HepG2 (cell line): ENCODE data around the gene TMEM33. TPM values are rescaled to one million over a fixed set of nuclear protein-coding genes. Genes with fewer than 3 reads are reported as not detected.

Source experiments
- EEA1 ChIP-seq: sonication (generic); formaldehyde crosslinking; IDR thresholded peaks from 2 replicates; pipeline ENCODE4 v1.5.1; 2020; ENCODE audit warnings: mild to moderate bottlenecking, missing genetic modification reagents, borderline replicate concordance
- FOXA1 ChIP-seq, 2 experiments: fragments of 450-650 bp in 1 of 2; sonication (generic) in 1 of 2; formaldehyde crosslinking in 1 of 2; IDR thresholded peaks; 2 replicates each; pipeline versions ENCODE4 v1.4.0 to v1.6.1; 2016 to 2020; ENCODE audit warnings: missing genetic modification reagents in 1 of 2
- HNF4G ChIP-seq, 2 experiments: sonication (generic) in 1 of 2; formaldehyde crosslinking in 1 of 2; IDR thresholded peaks; 2 replicates each; pipeline versions ENCODE4 v1.4.0 to v1.6.1; 2011 to 2020; ENCODE audit warnings: borderline replicate concordance in 2 of 2, low read depth in 2 of 2, mild to moderate bottlenecking in 2 of 2, low read length in 1 of 2, missing genetic modification reagents in 1 of 2, moderate library complexity in 1 of 2
- MXI1 ChIP-seq: IDR thresholded peaks from 3 replicates; pipeline ENCODE4 v1.6.1; 2012; ENCODE audit warnings: low read depth, low read length, inconsistent platforms, borderline replicate concordance
- MYC ChIP-seq: sonication (generic); formaldehyde crosslinking; IDR thresholded peaks from 2 replicates; pipeline ENCODE4 v1.9.0; 2021; ENCODE audit warnings: missing genetic modification reagents, borderline replicate concordance
- PITX1 ChIP-seq: sonication (generic); formaldehyde crosslinking; IDR thresholded peaks from 2 replicates; pipeline ENCODE4 v1.5.1; 2020; ENCODE audit warnings: mild to moderate bottlenecking, missing genetic modification reagents
- TGIF2 ChIP-seq: IDR thresholded peaks from 2 replicates; pipeline ENCODE4 v1.6.1; 2016; ENCODE audit warnings: control low read depth, missing compliant biosample characterization
- ZNF546 ChIP-seq: sonication (generic); formaldehyde crosslinking; conservative IDR thresholded peaks from 2 replicates; pipeline ENCODE4 v1.8.1; 2023; ENCODE audit warnings: mild to moderate bottlenecking, missing genetic modification reagents
- ZNF552 ChIP-seq: sonication (generic); formaldehyde crosslinking; IDR thresholded peaks from 2 replicates; pipeline ENCODE4 v1.9.0; 2022; ENCODE audit warnings: missing genetic modification reagents, mild to moderate bottlenecking, borderline replicate concordance
- polyA plus RNA-seq, 8 experiments: library from polyadenylated mRNA; depleted of rRNA in 3 of 8; stranded (reverse) in 7 of 8; unstranded in 1 of 8; fragments of >200 nt; fragmentation: Illumina TruSeq in 4 of 8; extraction: Trizol in 4 of 8; gene quantifications; 2 replicates each; pipeline versions ENCODE4 v1.2.1 to v1.2.3, GENCODE V29; 2011 to 2016; ENCODE audit warnings: low read depth in 4 of 8, missing spikeins in 1 of 8, mixed read lengths in 1 of 8; ENCODE audit not compliant: insufficient read depth in 1 of 8
- total RNA-seq, 5 experiments: library from RNA; depleted of rRNA; stranded (reverse); fragments of >200 nt; fragmentation: Illumina TruSeq; extraction: Trizol; gene quantifications; 2 replicates each; pipeline ENCODE4 v1.2.3, GENCODE V29; 2016; ENCODE audit warnings: low read depth in 1 of 5
- TF ChIP-seq, protein P1 (sequence below): sonication (generic); formaldehyde crosslinking; IDR thresholded peaks from 2 replicates; pipeline ENCODE4 v1.4.0; 2020; ENCODE audit warnings: mild to moderate bottlenecking, missing genetic modification reagents
- TF ChIP-seq, protein P2 (sequence below): sonication (generic); formaldehyde crosslinking; IDR thresholded peaks from 2 replicates; pipeline ENCODE4 v1.8.1; 2023; ENCODE audit warnings: mild to moderate bottlenecking, missing genetic modification reagents
- TF ChIP-seq, protein P3 (sequence below): fragments of 450-650 bp; IDR thresholded peaks from 2 replicates; pipeline ENCODE4 v1.6.1; 2017
- TF ChIP-seq, protein P4 (sequence below): sonication (generic); formaldehyde crosslinking; IDR thresholded peaks from 2 replicates; pipeline ENCODE4 v1.4.0; 2020; ENCODE audit warnings: mild to moderate bottlenecking, missing genetic modification reagents, borderline replicate concordance
- TF ChIP-seq, protein P5 (sequence below): IDR thresholded peaks from 2 replicates; pipeline ENCODE4 v1.6.1; 2016; ENCODE audit warnings: low read depth

The TMEM33 gene
- total and polyA plus RNA-seq, 2 of the 13 experiments (the other 11 are each of a cell fraction or from before 2014, with no cell fraction given) = 36.1 to 66.6 TPM

DNA sequence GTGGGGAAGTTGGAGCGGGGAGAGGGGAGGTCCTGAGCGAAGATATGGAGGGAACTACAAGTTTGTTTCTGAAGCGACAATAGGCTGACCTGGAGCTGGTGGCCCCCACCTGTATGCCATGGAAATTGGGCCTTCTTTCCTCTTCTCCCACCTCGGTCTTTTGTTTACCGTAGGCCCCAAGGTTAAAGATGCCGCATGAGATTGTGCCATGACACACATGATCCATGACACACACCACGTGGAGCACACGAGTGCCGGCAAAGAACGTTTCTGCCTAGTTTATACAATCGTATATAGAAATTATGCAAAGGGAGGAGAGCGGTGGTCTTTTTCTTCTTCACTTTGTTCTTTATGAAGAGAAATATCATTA, 408 bp downstream of the TMEM33 start (continued):
- TF ChIP-seq, protein P1, sequence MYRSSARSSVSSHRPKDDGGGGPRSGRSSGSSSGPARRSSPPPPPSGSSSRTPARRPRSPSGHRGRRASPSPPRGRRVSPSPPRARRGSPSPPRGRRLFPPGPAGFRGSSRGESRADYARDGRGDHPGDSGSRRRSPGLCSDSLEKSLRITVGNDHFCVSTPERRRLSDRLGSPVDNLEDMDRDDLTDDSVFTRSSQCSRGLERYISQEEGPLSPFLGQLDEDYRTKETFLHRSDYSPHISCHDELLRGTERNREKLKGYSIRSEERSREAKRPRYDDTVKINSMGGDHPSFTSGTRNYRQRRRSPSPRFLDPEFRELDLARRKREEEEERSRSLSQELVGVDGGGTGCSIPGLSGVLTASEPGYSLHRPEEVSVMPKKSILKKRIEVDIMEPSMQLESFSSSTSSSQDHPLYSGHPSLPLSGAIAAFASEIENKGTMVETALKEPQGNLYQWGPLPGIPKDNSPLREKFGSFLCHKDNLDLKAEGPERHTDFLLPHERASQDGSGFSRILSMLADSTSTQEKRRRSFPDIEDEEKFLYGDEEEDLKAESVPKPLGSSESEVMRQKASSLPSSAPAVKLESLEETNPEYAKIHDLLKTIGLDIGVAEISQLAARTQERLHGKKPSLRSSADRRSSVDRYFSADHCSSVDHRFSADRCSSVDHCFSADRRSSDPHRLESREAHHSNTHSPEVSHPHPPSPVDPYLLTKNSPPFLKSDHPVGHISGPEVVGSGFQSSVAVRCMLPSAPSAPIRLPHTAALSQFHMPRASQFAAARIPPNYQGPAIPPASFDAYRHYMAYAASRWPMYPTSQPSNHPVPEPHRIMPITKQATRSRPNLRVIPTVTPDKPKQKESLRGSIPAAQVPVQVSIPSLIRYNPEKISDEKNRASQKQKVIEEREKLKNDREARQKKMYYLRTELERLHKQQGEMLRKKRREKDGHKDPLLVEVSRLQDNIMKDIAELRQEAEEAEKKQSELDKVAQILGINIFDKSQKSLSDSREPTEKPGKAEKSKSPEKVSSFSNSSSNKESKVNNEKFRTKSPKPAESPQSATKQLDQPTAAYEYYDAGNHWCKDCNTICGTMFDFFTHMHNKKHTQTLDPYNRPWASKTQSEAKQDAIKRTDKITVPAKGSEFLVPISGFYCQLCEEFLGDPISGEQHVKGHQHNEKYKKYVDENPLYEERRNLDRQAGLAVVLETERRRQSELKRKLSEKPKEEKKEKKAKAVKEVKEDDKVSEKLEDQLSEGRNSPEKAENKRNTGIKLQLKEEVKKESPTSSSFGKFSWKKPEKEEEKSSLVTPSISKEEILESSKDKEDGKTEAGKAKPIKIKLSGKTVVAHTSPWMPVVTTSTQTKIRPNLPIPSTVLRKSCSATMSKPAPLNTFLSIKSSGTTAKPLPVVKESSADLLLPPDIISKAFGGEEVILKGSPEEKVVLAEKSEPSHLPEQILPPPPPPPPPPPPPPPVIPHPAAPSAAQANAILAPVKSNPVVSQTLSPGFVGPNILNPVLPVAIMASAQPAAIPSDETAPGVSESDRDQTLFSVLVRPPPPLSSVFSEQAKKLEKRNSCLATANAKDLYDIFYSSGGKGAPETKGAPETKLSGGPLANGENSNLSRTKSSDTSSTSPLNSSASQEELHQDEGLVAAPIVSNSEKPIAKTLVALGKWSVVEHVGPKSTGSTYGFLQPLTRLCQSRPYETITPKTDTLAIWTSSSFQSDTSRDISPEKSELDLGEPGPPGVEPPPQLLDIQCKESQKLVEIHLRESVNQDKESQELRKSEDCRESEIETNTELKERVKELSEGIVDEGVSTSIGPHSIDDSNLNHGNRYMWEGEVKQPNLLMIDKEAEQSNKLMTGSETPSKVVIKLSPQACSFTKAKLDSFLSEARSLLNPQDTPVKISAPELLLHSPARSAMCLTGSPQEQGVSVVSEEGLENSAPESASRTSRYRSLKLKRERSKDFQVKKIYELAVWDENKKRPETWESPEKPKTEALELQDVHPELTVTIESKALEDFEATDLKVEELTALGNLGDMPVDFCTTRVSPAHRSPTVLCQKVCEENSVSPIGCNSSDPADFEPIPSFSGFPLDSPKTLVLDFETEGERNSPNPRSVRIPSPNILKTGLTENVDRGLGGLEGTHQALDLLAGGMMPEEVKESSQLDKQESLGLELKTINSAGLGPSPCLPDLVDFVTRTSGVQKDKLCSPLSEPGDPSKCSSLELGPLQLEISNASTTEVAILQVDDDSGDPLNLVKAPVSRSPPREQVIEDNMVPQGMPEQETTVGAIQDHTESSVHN (CRISPR knock-in tag) = 0 out of 2 replicates have a peak, but pooled peaks have one; percentile 5
- TF ChIP-seq, protein P2, sequence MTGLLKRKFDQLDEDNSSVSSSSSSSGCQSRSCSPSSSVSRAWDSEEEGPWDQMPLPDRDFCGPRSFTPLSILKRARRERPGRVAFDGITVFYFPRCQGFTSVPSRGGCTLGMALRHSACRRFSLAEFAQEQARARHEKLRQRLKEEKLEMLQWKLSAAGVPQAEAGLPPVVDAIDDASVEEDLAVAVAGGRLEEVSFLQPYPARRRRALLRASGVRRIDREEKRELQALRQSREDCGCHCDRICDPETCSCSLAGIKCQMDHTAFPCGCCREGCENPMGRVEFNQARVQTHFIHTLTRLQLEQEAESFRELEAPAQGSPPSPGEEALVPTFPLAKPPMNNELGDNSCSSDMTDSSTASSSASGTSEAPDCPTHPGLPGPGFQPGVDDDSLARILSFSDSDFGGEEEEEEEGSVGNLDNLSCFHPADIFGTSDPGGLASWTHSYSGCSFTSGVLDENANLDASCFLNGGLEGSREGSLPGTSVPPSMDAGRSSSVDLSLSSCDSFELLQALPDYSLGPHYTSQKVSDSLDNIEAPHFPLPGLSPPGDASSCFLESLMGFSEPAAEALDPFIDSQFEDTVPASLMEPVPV (CRISPR knock-in tag) = no peak
- TF ChIP-seq MXI1 = peak; percentile 90; the same call in 2 of the 3 replicates
- no peak for TF ChIP-seq PITX1 (CRISPR knock-in tag)
- peak; percentile 33; the same call in 1 of the 2 replicates for TF ChIP-seq MYC
- TF ChIP-seq HNF4G (IDR thresholded peaks at IDR 0.05; ENCODE audit: borderline replicate concordance, low read depth, low read length) = no peak
- TF ChIP-seq HNF4G (CRISPR knock-in tag; IDR thresholded peaks at IDR 0.05; ENCODE audit: borderline replicate concordance, low read depth) = no peak
- TF ChIP-seq, protein P3, sequence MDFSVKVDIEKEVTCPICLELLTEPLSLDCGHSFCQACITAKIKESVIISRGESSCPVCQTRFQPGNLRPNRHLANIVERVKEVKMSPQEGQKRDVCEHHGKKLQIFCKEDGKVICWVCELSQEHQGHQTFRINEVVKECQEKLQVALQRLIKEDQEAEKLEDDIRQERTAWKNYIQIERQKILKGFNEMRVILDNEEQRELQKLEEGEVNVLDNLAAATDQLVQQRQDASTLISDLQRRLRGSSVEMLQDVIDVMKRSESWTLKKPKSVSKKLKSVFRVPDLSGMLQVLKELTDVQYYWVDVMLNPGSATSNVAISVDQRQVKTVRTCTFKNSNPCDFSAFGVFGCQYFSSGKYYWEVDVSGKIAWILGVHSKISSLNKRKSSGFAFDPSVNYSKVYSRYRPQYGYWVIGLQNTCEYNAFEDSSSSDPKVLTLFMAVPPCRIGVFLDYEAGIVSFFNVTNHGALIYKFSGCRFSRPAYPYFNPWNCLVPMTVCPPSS = no peak
- TF ChIP-seq EEA1 = no peak
- TF ChIP-seq, protein P4, sequence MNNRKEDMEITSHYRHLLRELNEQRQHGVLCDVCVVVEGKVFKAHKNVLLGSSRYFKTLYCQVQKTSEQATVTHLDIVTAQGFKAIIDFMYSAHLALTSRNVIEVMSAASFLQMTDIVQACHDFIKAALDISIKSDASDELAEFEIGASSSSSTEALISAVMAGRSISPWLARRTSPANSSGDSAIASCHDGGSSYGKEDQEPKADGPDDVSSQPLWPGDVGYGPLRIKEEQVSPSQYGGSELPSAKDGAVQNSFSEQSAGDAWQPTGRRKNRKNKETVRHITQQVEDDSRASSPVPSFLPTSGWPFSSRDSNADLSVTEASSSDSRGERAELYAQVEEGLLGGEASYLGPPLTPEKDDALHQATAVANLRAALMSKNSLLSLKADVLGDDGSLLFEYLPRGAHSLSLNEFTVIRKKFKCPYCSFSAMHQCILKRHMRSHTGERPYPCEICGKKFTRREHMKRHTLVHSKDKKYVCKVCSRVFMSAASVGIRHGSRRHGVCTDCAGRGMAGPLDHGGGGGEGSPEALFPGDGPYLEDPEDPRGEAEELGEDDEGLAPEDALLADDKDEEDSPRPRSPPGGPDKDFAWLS (CRISPR knock-in tag) = no peak
- TF ChIP-seq FOXA1 (IDR thresholded peaks at IDR 0.05) = no peak
- TF ChIP-seq FOXA1 (CRISPR knock-in tag; IDR thresholded peaks at IDR 0.05) = peak; percentile 8; the same call in 1 of the 2 replicates
- no peak for TF ChIP-seq ZNF552 (CRISPR knock-in tag)
- TF ChIP-seq, protein P5, sequence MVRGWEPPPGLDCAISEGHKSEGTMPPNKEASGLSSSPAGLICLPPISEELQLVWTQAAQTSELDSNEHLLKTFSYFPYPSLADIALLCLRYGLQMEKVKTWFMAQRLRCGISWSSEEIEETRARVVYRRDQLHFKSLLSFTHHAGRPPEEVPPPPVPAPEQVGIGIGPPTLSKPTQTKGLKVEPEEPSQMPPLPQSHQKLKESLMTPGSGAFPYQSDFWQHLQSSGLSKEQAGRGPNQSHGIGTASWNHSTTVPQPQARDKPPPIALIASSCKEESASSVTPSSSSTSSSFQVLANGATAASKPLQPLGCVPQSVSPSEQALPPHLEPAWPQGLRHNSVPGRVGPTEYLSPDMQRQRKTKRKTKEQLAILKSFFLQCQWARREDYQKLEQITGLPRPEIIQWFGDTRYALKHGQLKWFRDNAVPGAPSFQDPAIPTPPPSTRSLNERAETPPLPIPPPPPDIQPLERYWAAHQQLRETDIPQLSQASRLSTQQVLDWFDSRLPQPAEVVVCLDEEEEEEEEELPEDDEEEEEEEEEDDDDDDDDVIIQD = no peak
- TF ChIP-seq TGIF2 = peak; percentile 92
- TF ChIP-seq ZNF546 = no peak
